ENCODE results near the gene AQP2. TPM values are rescaled to one million over a fixed set of nuclear protein-coding genes. Genes with fewer than 3 reads are reported as not detected.

Gene AQP2
- polyA plus RNA-seq, 1 of the 3 experiments (the other 2 are of a cell fraction) = not detected

DNA sequence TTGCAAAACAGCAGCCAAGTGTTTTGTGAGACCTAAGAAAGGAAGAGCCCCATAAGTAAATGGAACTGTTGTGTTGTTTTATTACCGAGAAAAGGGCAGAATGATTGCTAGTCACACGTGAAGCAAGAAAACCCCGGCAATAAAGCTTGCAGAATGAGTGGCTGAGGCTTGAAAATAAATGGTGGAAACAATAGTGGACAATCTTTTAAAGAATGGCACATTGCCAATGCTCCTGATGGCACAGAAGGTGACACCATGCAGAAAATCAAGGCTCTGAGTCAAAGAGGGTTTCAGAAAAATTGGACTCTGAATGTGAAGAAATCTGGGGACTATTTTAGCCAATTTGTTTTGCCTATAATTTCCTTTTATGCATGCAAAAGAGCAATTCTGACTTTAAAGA lies 4.0 kb upstream of the AQP2 start:
- ChIA-PET CTCF (interaction anchor here (0.8 to 6.1 kb wide), 27 partner anchors 9 to 165 kb away, joined by 3 to 101 read pairs (median 12); partner anchors contain the start of genes AQP5, BCDIN3D, COX14 and FAIM2), POLR2A (interaction anchor here (1.2 to 1.8 kb wide), 2 partner anchors 78 to 79 kb away, joined by 3 to 5 read pairs; no protein-coding TSS in a partner anchor)
- Histone ChIP-seq H3K4me3 (ENCODE audit: low read depth in 2 of 2, low read length in 1 of 2) (no peak overlapping the region), H3K27me3 (ENCODE audit: insufficient read depth) (no peaks in the 10 kb centered on the region), H3K36me3 (replicated peaks in 1 of 2; ENCODE audit: control insufficient read depth in 1 of 2, insufficient read depth in 2 of 2, low read length in 1 of 2) (no peaks in the 10 kb centered on the region), H3K27ac (ENCODE audit: low read depth in 2 of 2, low read length in 1 of 2) (no peak overlapping the region), H3K79me2 (ENCODE audit: insufficient read depth) (no peaks in the 10 kb centered on the region), H4K20me1 (ENCODE audit: insufficient read depth) (no peaks in the 10 kb centered on the region), H3F3A (replicated peaks; ENCODE audit: insufficient read depth) (no peaks in the 10 kb centered on the region), H3K9ac (no peak overlapping the region), H3K4me2 (no peak overlapping the region), H3K4me1 (ENCODE audit: control insufficient read depth in 1 of 2, insufficient read depth in 2 of 2, low read depth in 1 of 2, low read length in 1 of 2) (peaks cover 0 to 20% of the 10 kb centered on the region in 2 experiments; a peak in 1 of 4 replicates), H2AFZ (ENCODE audit: low read depth) (no peak overlapping the region), H3K9me3 (no peaks in the 10 kb centered on the region), H3K9me2 (no peaks in the 10 kb centered on the region)
- 87% methylated on average over 3 of the region's 3 CpGs for WGBS (ENCODE audit: low lambda C conversion rate)
- no peak for DNase-seq
- no peak for TF ChIP-seq TAF1 (IDR thresholded peaks at IDR 0.05; ENCODE audit: borderline replicate concordance, low read depth, low read length)
- TF ChIP-seq SMC3 (IDR thresholded peaks at IDR 0.05; ENCODE audit: low read depth, low read length) = no peak
- no peak for TF ChIP-seq FOXJ3 (CRISPR knock-in tag; IDR thresholded peaks at IDR 0.05)
- TF ChIP-seq, protein P1, sequence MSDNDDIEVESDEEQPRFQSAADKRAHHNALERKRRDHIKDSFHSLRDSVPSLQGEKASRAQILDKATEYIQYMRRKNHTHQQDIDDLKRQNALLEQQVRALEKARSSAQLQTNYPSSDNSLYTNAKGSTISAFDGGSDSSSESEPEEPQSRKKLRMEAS (IDR thresholded peaks at IDR 0.05; ENCODE audit: low read depth) = no peak
- TF ChIP-seq TEAD4 (IDR thresholded peaks at IDR 0.05; ENCODE audit: borderline replicate concordance, insufficient read depth) = no peak
- TF ChIP-seq GABPA (IDR thresholded peaks at IDR 0.05; ENCODE audit: low read depth) = no peak
- TF ChIP-seq, protein P2, sequence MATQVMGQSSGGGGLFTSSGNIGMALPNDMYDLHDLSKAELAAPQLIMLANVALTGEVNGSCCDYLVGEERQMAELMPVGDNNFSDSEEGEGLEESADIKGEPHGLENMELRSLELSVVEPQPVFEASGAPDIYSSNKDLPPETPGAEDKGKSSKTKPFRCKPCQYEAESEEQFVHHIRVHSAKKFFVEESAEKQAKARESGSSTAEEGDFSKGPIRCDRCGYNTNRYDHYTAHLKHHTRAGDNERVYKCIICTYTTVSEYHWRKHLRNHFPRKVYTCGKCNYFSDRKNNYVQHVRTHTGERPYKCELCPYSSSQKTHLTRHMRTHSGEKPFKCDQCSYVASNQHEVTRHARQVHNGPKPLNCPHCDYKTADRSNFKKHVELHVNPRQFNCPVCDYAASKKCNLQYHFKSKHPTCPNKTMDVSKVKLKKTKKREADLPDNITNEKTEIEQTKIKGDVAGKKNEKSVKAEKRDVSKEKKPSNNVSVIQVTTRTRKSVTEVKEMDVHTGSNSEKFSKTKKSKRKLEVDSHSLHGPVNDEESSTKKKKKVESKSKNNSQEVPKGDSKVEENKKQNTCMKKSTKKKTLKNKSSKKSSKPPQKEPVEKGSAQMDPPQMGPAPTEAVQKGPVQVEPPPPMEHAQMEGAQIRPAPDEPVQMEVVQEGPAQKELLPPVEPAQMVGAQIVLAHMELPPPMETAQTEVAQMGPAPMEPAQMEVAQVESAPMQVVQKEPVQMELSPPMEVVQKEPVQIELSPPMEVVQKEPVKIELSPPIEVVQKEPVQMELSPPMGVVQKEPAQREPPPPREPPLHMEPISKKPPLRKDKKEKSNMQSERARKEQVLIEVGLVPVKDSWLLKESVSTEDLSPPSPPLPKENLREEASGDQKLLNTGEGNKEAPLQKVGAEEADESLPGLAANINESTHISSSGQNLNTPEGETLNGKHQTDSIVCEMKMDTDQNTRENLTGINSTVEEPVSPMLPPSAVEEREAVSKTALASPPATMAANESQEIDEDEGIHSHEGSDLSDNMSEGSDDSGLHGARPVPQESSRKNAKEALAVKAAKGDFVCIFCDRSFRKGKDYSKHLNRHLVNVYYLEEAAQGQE (IDR thresholded peaks at IDR 0.05; ENCODE audit: low read depth, low read length) = no peak
- no peak for TF ChIP-seq CTCF (IDR thresholded peaks at IDR 0.05)
- TF ChIP-seq POLR2AphosphoS5 (IDR thresholded peaks at IDR 0.05; ENCODE audit: low read depth, low read length) = no peak
- TF ChIP-seq RAD21 (IDR thresholded peaks at IDR 0.05; ENCODE audit: low read length) = no peak
- TF ChIP-seq, protein P3, sequence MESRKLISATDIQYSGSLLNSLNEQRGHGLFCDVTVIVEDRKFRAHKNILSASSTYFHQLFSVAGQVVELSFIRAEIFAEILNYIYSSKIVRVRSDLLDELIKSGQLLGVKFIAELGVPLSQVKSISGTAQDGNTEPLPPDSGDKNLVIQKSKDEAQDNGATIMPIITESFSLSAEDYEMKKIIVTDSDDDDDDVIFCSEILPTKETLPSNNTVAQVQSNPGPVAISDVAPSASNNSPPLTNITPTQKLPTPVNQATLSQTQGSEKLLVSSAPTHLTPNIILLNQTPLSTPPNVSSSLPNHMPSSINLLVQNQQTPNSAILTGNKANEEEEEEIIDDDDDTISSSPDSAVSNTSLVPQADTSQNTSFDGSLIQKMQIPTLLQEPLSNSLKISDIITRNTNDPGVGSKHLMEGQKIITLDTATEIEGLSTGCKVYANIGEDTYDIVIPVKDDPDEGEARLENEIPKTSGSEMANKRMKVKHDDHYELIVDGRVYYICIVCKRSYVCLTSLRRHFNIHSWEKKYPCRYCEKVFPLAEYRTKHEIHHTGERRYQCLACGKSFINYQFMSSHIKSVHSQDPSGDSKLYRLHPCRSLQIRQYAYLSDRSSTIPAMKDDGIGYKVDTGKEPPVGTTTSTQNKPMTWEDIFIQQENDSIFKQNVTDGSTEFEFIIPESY (IDR thresholded peaks at IDR 0.05; ENCODE audit: borderline replicate concordance, low read depth) = no peak
- no peak for TF ChIP-seq FOSL2 (IDR thresholded peaks at IDR 0.05; ENCODE audit: borderline replicate concordance, low read depth)
- no peak for TF ChIP-seq EP300 (IDR thresholded peaks at IDR 0.05; ENCODE audit: borderline replicate concordance in 1 of 2, low read depth in 1 of 2, low read length in 1 of 2)

All from SK-N-SH (cell line).